ENCODE measurements around the gene ATG4D.
"Not testable (repeated sequence)": the region's sequence is repeated elsewhere in the genome, so short reads cannot be mapped to it uniquely, and the experiment has no call there.

The ATG4D gene

GRCh38 chr19:10568062-10568825, 24.5 kb downstream of the ATG4D start:
- Histone ChIP-seq H3K27ac (ENCODE audit: low read length) (no peak overlapping the region), H3K36me3 (ENCODE audit: insufficient read depth, low read depth, low read length) (no peaks in the 10 kb centered on the region; the same call in 1 of the 2 replicates), H3K4me1 (ENCODE audit: insufficient read depth, low read length) (peaks cover 6% of the 10 kb centered on the region; the same call in 1 of the 2 replicates), H3K9ac (ENCODE audit: low read depth, low read length) (peak overlapping the region; percentile 51; the same call in 1 of the 2 replicates), H3K4me3 (ENCODE audit: low read length) (peak overlapping the region; percentile 77), H3K27me3 (ENCODE audit: insufficient read depth, low read length) (peaks cover 18% of the 10 kb centered on the region), H3K9me3 (ENCODE audit: insufficient read depth, low read depth, low read length) (no peaks in the 10 kb centered on the region)

GRCh38 chr19:10568826-10569651, 25.3 kb downstream of the ATG4D start, which contains the start of gene CDKN2D:
Gene CDKN2D, minus strand, starts transcription at chr19:10568979. Its CDS starts 326 bp downstream, at chr19:10568653.
- Histone ChIP-seq H3K27ac (ENCODE audit: low read length) (peak within 1 kb of the TSS; percentile 54), H3K9me3 (ENCODE audit: insufficient read depth, low read depth, low read length) (no peaks in the 10 kb centered on the region), H3K4me1 (ENCODE audit: insufficient read depth, low read length) (peaks cover 6% of the 10 kb centered on the region; the same call in 1 of the 2 replicates), H3K9ac (ENCODE audit: low read depth, low read length) (peak within 1 kb of the TSS; percentile 96), H3K4me3 (ENCODE audit: low read length) (peak within 1 kb of the TSS; percentile 77), H3K36me3 (ENCODE audit: insufficient read depth, low read depth, low read length) (peaks cover 4% of the 10 kb centered on the region; the same call in 1 of the 2 replicates), H3K27me3 (ENCODE audit: insufficient read depth, low read length) (peaks cover 18% of the 10 kb centered on the region)

GRCh38 chr19:10573793-10574192, 30.1 kb downstream of the ATG4D start:
- H3K4me3 ChIP-seq (ENCODE audit: low read length); H3K27me3 ChIP-seq (ENCODE audit: insufficient read depth, low read length); H3K9me3 ChIP-seq (ENCODE audit: insufficient read depth, low read depth, low read length); H3K27ac ChIP-seq (ENCODE audit: low read length); H3K9ac ChIP-seq (ENCODE audit: low read depth, low read length); H3K4me1 ChIP-seq (ENCODE audit: insufficient read depth, low read length): not testable (repeated sequence)
- peaks cover 30% of the 10 kb centered on the region for H3K36me3 ChIP-seq (ENCODE audit: insufficient read depth, low read depth, low read length)

- no peak overlapping the region for H3K27ac ChIP-seq (ENCODE audit: low read length)
- H3K4me3 ChIP-seq (ENCODE audit: low read length) = no peak overlapping the region
- H3K9ac ChIP-seq (ENCODE audit: low read depth, low read length) = no peak overlapping the region
- no peaks in the 10 kb centered on the region for H3K4me1 ChIP-seq (ENCODE audit: insufficient read depth, low read length)
- peaks cover 33% of the 10 kb centered on the region for H3K36me3 ChIP-seq (ENCODE audit: insufficient read depth, low read depth, low read length)
- H3K27me3 ChIP-seq (ENCODE audit: insufficient read depth, low read length) = no peaks in the 10 kb centered on the region
- no peaks in the 10 kb centered on the region for H3K9me3 ChIP-seq (ENCODE audit: insufficient read depth, low read depth, low read length)
Observed at GRCh38 chr19:10574462-10574861, 30.8 kb downstream of the ATG4D start.

- peaks cover 40% of the 10 kb centered on the region for H3K36me3 ChIP-seq (ENCODE audit: insufficient read depth, low read depth, low read length)
- no peaks in the 10 kb centered on the region for H3K4me1 ChIP-seq (ENCODE audit: insufficient read depth, low read length)
- no peaks in the 10 kb centered on the region for H3K9me3 ChIP-seq (ENCODE audit: insufficient read depth, low read depth, low read length)
- H3K27me3 ChIP-seq (ENCODE audit: insufficient read depth, low read length) = no peaks in the 10 kb centered on the region
- no peak overlapping the region for H3K9ac ChIP-seq (ENCODE audit: low read depth, low read length)
- no peak overlapping the region for H3K4me3 ChIP-seq (ENCODE audit: low read length)
- no peak overlapping the region for H3K27ac ChIP-seq (ENCODE audit: low read length)
Observed at GRCh38 chr19:10575011-10575716, 31.5 kb downstream of the ATG4D start.

GRCh38 chr19:10577951-10578350, 34.2 kb downstream of the ATG4D start:
- no peak overlapping the region for H3K9ac ChIP-seq (ENCODE audit: low read depth, low read length)
- no peaks in the 10 kb centered on the region for H3K9me3 ChIP-seq (ENCODE audit: insufficient read depth, low read depth, low read length)
- no peaks in the 10 kb centered on the region for H3K4me1 ChIP-seq (ENCODE audit: insufficient read depth, low read length)
- H3K27me3 ChIP-seq (ENCODE audit: insufficient read depth, low read length) = no peaks in the 10 kb centered on the region
- no peak overlapping the region for H3K4me3 ChIP-seq (ENCODE audit: low read length)
- H3K36me3 ChIP-seq (ENCODE audit: insufficient read depth, low read depth, low read length) = peaks cover 55% of the 10 kb centered on the region
- no peak overlapping the region for H3K27ac ChIP-seq (ENCODE audit: low read length)

- H3K27me3 ChIP-seq (ENCODE audit: insufficient read depth, low read length) = no peaks in the 10 kb centered on the region
- H3K9me3 ChIP-seq (ENCODE audit: insufficient read depth, low read depth, low read length) = no peaks in the 10 kb centered on the region
- H3K4me3 ChIP-seq (ENCODE audit: low read length) = no peak overlapping the region
- H3K36me3 ChIP-seq (ENCODE audit: insufficient read depth, low read depth, low read length) = peaks cover 52% of the 10 kb centered on the region
- no peak overlapping the region for H3K27ac ChIP-seq (ENCODE audit: low read length)
- H3K9ac ChIP-seq (ENCODE audit: low read depth, low read length) = peak overlapping the region; percentile 36; the same call in 1 of the 2 replicates
- H3K4me1 ChIP-seq (ENCODE audit: insufficient read depth, low read length) = no peaks in the 10 kb centered on the region
Observed at GRCh38 chr19:10580979-10581631, 37.4 kb downstream of the ATG4D start.

GRCh38 chr19:10582091-10582490, 38.4 kb downstream of the ATG4D start:
- no peak overlapping the region for H3K27ac ChIP-seq (ENCODE audit: low read length)
- H3K9me3 ChIP-seq (ENCODE audit: insufficient read depth, low read depth, low read length) = no peaks in the 10 kb centered on the region
- H3K4me3 ChIP-seq (ENCODE audit: low read length) = no peak overlapping the region
- H3K4me1 ChIP-seq (ENCODE audit: insufficient read depth, low read length) = no peaks in the 10 kb centered on the region
- H3K36me3 ChIP-seq (ENCODE audit: insufficient read depth, low read depth, low read length) = peaks cover 49% of the 10 kb centered on the region
- H3K27me3 ChIP-seq (ENCODE audit: insufficient read depth, low read length) = peaks cover 3% of the 10 kb centered on the region; the same call in 1 of the 2 replicates
- no peak overlapping the region for H3K9ac ChIP-seq (ENCODE audit: low read depth, low read length)

GRCh38 chr19:10583036-10583776, 39.5 kb downstream of the ATG4D start:
- Histone ChIP-seq H3K27ac (ENCODE audit: low read length) (no peak overlapping the region), H3K4me1 (ENCODE audit: insufficient read depth, low read length) (no peaks in the 10 kb centered on the region), H3K36me3 (ENCODE audit: insufficient read depth, low read depth, low read length) (peaks cover 43% of the 10 kb centered on the region), H3K9ac (ENCODE audit: low read depth, low read length) (no peak overlapping the region), H3K4me3 (ENCODE audit: low read length) (no peak overlapping the region), H3K27me3 (ENCODE audit: insufficient read depth, low read length) (peaks cover 13% of the 10 kb centered on the region), H3K9me3 (ENCODE audit: insufficient read depth, low read depth, low read length) (no peaks in the 10 kb centered on the region)

- Histone ChIP-seq H3K27ac (ENCODE audit: low read length) (no peak overlapping the region), H3K27me3 (ENCODE audit: insufficient read depth, low read length) (peaks cover 13% of the 10 kb centered on the region), H3K36me3 (ENCODE audit: insufficient read depth, low read depth, low read length) (peaks cover 17% of the 10 kb centered on the region), H3K4me3 (ENCODE audit: low read length) (peak overlapping the region; percentile 76), H3K4me1 (ENCODE audit: insufficient read depth, low read length) (no peaks in the 10 kb centered on the region), H3K9me3 (ENCODE audit: insufficient read depth, low read depth, low read length) (no peaks in the 10 kb centered on the region), H3K9ac (ENCODE audit: low read depth, low read length) (peak overlapping the region; percentile 63; the same call in 1 of the 2 replicates)
Observed at GRCh38 chr19:10586396-10586795, 42.7 kb downstream of the ATG4D start.

All from iPS-20b (cell line).